D341Med (cell line): ENCODE data around the gene UAP1.
"Not testable (repeated sequence)": the region's sequence is repeated elsewhere in the genome, so short reads cannot be mapped to it uniquely, and the experiment has no call there.

ENCODE experiments used
- DNase-seq: peaks from one replicate; pipeline ENCODE4 v3.0.0; 2012; ENCODE audit warnings: low spot score

The UAP1 gene

DNA sequence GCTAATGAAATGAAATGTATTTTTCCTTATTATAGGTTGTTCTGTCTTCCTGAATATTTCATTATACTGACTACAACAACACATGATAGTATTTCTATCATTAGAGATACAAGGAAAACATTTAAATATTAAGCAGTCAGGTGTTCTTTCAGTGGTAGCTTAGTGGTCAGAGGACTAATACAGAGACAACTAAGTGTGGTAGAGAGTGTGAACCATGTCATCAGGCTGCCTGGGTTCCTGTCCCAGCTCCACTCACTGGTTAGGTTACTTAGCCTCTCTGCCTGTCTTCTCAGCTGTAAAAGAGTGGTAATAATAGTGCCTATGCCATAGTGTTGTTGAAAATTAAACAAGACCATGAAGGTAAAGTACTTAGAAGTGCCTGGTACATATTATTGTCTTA lies 3.9 kb downstream of the UAP1 start:
- no peak for DNase-seq

DNA sequence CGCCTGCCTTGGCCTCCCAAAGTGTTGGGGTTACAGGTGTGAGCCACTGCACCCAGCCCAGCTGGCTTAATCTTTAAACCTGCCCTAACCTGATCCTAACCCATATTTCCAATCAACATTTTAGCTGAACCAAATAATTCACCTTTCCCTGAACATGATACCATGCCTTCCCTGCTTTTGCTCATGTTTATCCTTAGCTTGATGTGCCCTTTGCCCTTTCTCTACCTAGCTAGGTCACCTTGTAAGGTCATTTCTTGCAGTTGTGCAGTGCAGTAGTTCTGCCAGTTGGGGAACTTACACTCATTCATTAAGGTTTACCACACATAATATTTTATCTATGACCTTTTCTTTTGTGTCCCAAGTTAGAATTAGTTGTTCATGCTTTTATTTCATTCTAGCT lies 5.3 kb downstream of the UAP1 start:
- DNase-seq = no peak

GRCh38 chr1:162568802-162569201 lies 7.3 kb downstream of the UAP1 start:
- no peak for DNase-seq

DNA sequence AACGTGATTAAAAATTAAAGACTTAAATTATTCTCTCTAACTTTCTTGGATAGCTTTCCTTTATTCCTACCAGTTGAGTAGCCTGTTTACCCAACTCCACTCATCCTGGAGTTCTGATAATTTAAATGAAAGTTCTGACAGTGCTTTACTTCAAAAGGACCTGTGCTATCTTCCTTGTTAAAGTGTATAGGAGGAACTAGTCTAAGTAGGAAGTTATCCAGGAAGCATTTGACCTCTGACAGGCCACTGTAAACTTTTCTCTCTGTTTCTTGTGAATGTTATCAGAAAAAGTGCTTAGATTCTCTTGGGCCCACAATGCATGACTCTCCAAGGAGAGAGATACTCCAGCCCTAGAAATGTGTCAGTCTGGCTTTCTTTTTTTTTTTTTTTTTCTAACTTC lies 9.2 kb downstream of the UAP1 start:
- no peak for DNase-seq

DNA sequence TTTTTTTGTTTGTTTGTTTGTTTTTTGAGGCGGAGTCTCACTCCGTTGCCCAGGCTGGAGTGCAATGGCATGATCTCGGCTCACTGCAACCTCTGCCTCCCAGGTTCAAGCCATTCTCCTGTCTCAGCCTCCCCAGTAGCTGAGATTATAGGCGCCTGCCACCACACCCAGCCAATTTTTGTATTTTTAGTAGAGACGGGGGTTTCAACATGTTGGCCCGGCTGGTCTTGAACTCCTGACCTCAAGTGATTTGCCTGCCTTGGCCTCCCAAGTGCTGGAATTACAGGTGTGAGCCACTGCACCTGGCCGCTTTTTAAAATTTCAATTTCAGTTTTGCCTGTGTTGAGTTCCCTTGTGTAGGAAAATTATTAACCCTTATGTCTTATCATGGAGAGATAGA lies 9.6 kb downstream of the UAP1 start:
- not testable (repeated sequence) for DNase-seq

DNA sequence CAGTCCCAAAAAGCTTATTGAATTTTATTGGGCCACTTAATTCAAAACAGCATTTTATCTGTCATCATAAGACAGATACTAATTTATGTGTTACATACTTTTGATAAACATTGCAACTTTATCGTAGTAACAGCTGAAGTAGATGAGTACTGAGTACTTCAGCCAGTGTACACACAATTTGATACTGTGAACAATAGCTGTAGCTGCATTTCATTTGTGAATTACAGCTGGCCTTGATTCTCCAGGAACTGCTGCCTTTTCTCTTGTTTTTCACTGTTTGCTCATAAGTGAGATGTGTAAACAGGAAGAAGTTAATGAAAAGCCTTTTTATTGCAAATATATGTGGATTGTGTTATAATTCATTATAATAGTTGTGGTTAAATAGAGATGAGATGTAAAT lies 10.2 kb downstream of the UAP1 start:
- DNase-seq = no peak

GRCh38 chr1:162573136-162573535 lies 11.6 kb downstream of the UAP1 start:
- no peak for DNase-seq

DNA sequence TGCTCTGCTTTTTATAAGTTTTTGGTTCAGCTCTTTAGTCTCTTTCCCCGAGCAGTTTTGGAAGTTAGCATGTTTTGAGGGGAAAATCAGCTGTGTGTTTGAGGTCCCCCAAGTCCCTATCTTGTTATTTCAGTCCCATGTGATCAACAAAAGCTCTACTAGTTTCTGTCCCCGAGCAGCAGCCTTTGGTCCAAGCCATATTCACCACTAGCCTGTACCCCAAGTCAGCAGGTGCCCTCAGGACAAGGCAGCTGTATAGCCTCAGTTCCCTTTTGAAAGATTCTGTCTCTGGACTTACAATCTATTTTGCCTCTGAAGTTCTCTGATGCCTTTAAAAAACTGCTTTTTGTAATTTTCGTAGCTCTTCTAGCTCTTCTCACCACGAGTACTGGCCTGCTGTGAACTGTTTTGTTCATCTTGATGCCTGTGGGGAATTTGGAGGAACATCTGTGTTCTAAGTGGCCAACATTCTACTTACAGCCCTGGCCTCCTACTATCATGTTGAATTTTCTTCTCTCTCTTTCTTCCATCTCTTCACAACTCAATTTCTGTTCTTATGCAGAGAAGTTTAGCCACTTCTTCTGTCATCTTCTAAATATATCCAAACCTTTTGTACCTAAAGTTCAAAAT lies 16.7 kb downstream of the UAP1 start:
- no peak for DNase-seq

- DNase-seq = no peak
These were observed 17.4 kb downstream of the UAP1 start for GRCh38 chr1:162578936-162579335.

DNA sequence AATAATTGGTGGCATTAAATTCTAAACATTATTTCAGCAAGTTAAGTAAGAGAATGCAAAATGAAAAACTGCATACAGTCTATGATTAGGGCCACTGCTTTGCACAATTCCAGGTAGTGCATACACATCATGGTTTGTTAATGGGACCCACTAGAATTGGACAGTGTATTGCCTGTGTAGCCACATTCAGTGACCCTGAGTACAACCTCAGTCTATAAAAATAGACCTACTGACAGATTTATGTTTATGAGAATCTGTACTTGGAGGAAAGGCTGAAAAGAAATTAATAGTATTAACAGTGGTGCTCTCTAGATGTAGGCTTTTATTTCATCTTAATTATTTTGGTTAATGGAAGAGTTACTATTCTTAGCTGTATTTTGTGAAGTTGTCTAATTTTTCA lies 18.8 kb downstream of the UAP1 start:
- no peak for DNase-seq

GRCh38 chr1:162582901-162583300 lies 21.4 kb downstream of the UAP1 start:
- DNase-seq = not testable (repeated sequence)

- DNase-seq = not testable (repeated sequence)
These were observed 23.6 kb downstream of the UAP1 start for GRCh38 chr1:162585101-162585500.

DNA sequence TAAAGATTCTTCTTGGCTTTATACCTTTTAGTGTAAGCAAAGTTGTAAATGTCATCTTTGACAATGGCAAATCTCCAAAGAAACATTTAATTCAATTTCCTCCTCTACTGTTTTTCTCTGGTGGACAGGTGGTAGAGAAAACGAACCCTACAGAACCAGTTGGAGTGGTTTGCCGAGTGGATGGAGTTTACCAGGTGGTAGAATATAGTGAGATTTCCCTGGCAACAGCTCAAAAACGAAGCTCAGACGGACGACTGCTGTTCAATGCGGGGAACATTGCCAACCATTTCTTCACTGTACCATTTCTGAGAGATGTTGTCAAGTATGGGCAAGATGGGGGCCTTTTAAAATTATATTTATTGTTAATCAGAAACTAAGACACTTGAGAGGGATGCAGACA lies 25.8 kb downstream of the UAP1 start:
- no peak for DNase-seq

DNA sequence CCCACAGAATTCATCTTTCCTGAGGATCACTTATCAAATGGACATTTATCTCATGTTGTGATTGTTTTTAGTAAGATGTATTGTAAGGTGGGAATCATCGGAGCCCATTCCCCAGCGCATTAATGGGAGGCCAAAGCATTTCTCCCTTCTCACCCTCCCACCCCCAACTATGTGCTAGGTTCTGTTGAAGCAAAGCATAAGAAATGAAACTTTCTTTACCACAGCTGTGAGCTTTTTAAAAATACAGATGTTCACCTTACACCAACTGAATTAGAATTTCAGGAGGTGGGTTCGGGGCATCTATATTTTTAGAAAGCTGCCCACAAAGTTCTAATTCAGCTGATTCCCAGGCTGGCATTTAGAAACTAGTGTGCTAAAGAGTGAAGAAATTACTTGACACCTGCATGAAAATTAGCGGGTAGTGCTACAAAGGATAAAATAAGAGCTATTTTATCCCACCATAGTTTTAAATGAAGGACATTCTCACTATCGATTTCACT lies 26.3 kb downstream of the UAP1 start:
- DNase-seq = no peak

- DNase-seq = no peak
These were observed 28.6 kb downstream of the UAP1 start for GRCh38 chr1:162590101-162590500.

- DNase-seq = no peak
These were observed 29.2 kb downstream of the UAP1 start for GRCh38 chr1:162590686-162591085.

DNA sequence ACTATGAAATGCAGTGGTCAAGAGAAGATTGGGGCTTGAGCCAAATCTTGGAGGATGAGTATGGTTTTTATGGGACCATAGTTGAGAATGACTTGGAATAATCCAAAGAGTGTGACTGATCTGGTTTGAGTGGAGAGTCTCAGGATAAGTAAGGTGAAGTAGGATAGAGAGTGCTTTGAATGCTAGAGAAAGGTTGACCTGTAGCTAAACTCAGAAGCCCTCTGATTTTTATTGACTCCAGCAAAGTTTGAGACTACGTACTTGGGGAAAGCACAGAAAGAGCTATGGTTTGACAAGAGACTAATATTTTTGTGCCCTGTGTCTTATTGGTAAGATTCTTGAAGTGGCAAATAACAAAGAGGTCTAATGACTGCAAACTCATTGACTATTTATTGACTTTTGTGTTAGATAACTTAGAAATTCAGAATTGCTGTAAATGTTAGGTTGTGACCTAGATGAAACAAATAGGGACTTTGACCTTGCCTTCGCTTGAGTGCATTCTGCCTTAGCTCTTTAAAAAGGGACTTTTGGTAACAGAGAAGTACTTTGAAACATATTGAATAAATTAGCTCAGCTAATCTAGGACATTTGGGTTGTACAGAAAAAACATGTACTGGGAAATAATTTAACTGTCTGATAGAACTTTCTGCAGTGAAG lies 35.1 kb downstream of the UAP1 start:
- DNase-seq = no peak

GRCh38 chr1:162599451-162599850 lies 37.9 kb downstream of the UAP1 start:
- DNase-seq = no peak

DNA sequence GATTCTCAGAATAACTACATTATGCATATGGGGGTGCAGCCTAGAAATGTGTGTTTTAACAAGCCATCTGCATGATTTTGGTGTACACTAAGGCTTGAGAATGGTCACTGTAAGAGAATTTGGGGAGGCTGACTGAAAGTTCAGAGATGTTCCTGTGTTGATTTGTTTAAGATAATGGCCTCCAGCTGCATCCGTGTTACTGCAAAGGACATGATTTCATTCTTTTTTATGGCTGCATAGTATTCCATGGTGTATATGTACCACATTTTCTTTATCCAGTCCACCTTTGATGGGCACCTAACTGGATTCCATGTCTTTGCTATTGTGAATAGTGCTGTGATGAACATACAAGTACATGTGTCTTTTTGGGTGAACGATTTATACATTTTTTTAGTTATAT lies 41.6 kb downstream of the UAP1 start:
- not testable (repeated sequence) for DNase-seq

DNA sequence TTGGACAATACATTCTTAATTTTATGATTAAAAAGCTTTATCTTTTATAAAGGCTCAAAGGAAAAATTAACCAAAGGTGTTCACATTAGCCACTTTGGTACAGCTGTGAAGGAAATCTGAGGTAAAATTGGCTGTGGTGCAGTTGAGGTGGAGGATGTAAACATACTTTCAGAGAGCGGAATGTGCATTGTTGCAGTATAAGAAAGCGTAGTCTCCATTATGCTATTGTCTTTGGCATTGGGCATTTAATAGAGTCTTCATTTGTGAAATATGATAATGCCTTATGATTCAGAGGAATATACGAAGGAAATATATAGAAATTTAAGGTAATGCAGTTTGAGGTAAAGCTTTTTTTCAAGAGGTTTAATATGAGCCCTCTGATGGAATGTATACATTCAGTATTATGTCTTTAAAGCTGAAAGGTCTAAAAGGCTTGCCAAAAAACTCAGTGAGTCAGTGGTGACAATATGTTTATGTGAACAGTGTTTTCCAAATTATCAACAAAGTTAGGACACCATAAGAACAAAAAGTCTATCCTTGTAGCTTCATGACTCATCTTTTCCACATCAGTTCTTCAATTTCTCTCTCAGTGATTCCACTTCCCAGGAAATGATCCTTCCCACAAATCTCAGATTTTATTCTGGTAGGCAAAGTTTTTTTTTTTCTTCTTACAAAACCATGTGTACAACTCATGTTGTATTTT lies 43.9 kb downstream of the UAP1 start:
- no peak for DNase-seq

- DNase-seq = no peak
These were observed 47.8 kb downstream of the UAP1 start for GRCh38 chr1:162609306-162609705.

DNA sequence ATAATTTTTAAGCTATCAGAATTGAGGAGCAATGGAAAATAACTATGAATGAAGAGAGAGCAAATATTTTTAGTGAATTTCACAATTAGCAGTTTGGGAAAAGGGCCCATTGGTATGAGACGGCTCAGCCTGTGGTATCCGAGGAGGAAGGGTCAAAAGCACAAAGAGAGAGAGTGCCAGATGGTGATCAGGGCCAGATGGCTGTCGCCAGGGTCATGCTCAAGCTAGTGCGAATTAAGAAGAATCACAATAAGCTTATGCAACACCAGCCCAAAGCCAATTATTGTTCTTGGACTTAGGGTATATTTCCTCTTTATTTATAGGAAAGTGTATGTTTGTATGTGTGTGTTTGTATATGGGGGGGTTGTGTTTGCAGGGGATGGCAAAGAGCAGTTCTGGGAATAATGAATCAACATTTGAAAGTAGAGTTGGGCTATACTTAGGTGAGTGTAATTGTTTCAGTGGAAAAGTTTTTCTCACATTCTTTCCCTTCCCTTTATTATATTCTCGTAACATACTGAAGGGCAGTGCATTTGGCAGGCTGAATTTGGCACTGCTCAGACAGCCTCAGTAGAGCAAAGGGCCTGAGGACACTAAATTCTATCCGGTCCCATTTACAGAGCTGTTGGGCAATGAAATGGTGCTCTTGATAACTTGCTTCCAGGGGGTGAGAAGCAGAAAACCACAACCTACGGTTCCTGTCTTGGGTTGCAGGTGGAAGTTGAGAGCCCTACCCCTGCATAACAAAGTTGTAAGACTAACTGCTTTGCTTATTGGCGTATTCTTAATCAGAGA lies 51.3 kb downstream of the UAP1 start:
- peak; percentile 64 for DNase-seq

- DNase-seq = no peak
These were observed 55.3 kb downstream of the UAP1 start for GRCh38 chr1:162616848-162617247.
